HepG2 (cell line): ENCODE data around the gene PARP8.

Source experiments
- CCAR2 ChIP-seq: fragments of 200-400 bp; formaldehyde crosslinking; optimal IDR thresholded peaks from 2 replicates; pipeline ENCODE3; 2018; ENCODE audit warnings: low read depth, mild to moderate bottlenecking, low read length, moderate library complexity
- NAIF1 ChIP-seq: sonication (generic); formaldehyde crosslinking; IDR thresholded peaks from 2 replicates; pipeline ENCODE4 v1.5.0; 2020; ENCODE audit warnings: mild to moderate bottlenecking, missing genetic modification reagents, borderline replicate concordance
- SMAD3 ChIP-seq: sonication (generic); formaldehyde crosslinking; IDR thresholded peaks from 2 replicates; pipeline ENCODE4 v1.4.0; 2020; ENCODE audit warnings: missing genetic modification reagents
- TBL1XR1 ChIP-seq: fragments of 150-350 bp; IDR thresholded peaks from 2 replicates; pipeline ENCODE4 v1.6.1; 2014; ENCODE audit warnings: borderline replicate concordance, low read length; ENCODE audit not compliant: partially characterized antibody
- TOE1 ChIP-seq: sonication (generic); formaldehyde crosslinking; IDR thresholded peaks from 2 replicates; pipeline ENCODE4 v1.4.0; 2020; ENCODE audit warnings: mild to moderate bottlenecking, missing genetic modification reagents
- ZNF317 ChIP-seq: sonication (generic); formaldehyde crosslinking; IDR thresholded peaks from 2 replicates; pipeline ENCODE4 v1.5.0; 2020; ENCODE audit warnings: mild to moderate bottlenecking, missing genetic modification reagents
- TF ChIP-seq, protein P1 (sequence below): sonication (generic); formaldehyde crosslinking; conservative IDR thresholded peaks from 2 replicates; pipeline ENCODE4 v1.4.0; 2020; ENCODE audit warnings: missing genetic modification reagents
- TF ChIP-seq, protein P2 (sequence below): sonication (generic); formaldehyde crosslinking; IDR thresholded peaks from one replicate; pipeline ENCODE4 v1.5.1; 2020; ENCODE audit warnings: mild to moderate bottlenecking, missing genetic modification reagents; ENCODE audit errors: not compliant biosample characterization

DNA sequence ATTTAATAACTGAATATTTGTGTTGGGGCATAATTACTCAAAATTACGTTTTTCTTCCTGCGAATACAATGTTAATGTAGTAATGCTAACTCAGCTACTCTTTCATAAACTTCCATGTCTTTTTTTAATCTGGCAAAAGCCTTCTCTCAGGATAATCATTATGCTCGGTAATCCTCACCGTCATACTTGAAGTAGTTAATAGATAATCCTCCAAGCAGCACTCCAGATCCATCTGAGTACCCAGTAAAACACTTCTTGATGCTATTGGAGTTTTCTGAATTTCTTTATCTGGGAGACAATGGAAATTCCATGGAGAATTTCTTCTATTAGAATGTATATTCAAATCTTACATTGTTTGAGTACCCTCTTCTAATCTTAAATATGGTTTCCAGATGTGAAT lies 34.3 kb downstream of the PARP8 start:
- no peak for TF ChIP-seq SMAD3 (CRISPR knock-in tag)
- no peak for TF ChIP-seq TBL1XR1
- no peak for TF ChIP-seq TOE1 (CRISPR knock-in tag)
- TF ChIP-seq, protein P1, sequence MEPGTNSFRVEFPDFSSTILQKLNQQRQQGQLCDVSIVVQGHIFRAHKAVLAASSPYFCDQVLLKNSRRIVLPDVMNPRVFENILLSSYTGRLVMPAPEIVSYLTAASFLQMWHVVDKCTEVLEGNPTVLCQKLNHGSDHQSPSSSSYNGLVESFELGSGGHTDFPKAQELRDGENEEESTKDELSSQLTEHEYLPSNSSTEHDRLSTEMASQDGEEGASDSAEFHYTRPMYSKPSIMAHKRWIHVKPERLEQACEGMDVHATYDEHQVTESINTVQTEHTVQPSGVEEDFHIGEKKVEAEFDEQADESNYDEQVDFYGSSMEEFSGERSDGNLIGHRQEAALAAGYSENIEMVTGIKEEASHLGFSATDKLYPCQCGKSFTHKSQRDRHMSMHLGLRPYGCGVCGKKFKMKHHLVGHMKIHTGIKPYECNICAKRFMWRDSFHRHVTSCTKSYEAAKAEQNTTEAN (CRISPR knock-in tag), result no peak
- TF ChIP-seq ZNF317 (CRISPR knock-in tag), result no peak
- TF ChIP-seq NAIF1 (CRISPR knock-in tag), result no peak
- TF ChIP-seq CCAR2, result no peak
- TF ChIP-seq, protein P2, sequence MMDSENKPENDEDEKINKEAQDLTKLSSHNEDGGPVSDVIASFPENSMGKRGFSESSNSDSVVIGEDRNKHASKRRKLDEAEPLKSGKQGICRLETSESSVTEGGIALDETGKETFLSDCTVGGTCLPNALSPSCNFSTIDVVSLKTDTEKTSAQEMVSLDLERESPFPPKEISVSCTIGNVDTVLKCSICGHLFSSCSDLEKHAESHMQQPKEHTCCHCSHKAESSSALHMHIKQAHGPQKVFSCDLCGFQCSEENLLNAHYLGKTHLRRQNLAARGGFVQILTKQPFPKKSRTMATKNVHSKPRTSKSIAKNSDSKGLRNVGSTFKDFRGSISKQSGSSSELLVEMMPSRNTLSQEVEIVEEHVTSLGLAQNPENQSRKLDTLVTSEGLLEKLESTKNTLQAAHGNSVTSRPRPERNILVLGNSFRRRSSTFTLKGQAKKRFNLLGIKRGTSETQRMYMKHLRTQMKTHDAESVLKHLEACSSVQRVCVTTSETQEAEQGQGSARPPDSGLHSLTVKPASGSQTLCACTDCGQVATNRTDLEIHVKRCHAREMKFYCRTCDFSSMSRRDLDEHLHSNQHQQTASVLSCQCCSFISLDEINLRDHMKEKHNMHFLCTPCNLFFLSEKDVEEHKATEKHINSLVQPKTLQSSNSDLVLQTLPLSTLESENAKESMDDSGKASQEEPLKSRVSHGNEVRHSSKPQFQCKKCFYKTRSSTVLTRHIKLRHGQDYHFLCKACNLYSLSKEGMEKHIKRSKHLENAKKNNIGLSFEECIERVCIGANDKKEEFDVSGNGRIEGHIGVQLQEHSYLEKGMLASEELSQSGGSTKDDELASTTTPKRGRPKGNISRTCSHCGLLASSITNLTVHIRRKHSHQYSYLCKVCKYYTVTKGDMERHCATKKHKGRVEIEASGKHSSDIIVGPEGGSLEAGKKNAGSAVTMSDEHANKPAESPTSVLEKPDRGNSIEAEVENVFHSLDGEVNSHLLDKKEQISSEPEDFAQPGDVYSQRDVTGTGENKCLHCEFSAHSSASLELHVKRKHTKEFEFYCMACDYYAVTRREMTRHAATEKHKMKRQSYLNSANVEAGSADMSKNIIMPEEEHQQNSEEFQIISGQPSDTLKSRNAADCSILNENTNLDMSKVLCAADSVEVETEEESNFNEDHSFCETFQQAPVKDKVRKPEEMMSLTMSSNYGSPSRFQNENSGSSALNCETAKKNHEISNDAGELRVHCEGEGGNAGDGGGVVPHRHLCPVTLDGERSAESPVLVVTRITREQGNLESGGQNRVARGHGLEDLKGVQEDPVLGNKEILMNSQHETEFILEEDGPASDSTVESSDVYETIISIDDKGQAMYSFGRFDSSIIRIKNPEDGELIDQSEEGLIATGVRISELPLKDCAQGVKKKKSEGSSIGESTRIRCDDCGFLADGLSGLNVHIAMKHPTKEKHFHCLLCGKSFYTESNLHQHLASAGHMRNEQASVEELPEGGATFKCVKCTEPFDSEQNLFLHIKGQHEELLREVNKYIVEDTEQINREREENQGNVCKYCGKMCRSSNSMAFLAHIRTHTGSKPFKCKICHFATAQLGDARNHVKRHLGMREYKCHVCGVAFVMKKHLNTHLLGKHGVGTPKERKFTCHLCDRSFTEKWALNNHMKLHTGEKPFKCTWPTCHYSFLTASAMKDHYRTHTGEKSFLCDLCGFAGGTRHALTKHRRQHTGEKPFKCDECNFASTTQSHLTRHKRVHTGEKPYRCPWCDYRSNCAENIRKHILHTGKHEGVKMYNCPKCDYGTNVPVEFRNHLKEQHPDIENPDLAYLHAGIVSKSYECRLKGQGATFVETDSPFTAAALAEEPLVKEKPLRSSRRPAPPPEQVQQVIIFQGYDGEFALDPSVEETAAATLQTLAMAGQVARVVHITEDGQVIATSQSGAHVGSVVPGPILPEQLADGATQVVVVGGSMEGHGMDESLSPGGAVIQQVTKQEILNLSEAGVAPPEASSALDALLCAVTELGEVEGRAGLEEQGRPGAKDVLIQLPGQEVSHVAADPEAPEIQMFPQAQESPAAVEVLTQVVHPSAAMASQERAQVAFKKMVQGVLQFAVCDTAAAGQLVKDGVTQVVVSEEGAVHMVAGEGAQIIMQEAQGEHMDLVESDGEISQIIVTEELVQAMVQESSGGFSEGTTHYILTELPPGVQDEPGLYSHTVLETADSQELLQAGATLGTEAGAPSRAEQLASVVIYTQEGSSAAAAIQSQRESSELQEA (CRISPR knock-in tag), result no peak
